Osteoblast (primary cell): ENCODE measurements around the gene MTA1. TPM values are rescaled to one million over a fixed set of nuclear protein-coding genes. Genes with fewer than 3 reads are reported as not detected.

ENCODE experiments used
- DNase-seq: peaks from one replicate; pipeline ENCODE4 v3.0.0; 2011; ENCODE audit warnings: low spot score, mixed read lengths; ENCODE audit not compliant: insufficient read length; ENCODE audit errors: missing footprints
- H2AFZ ChIP-seq: 2 replicates; pipeline ENCODE4 v1.6.0; 2011; ENCODE audit warnings: mild to moderate bottlenecking, low read length
- H3K27ac ChIP-seq: 2 replicates; pipeline ENCODE4 v1.5.1; 2011; ENCODE audit warnings: mild to moderate bottlenecking, low read depth, low read length, moderate library complexity
- H3K27me3 ChIP-seq: 2 replicates; pipeline ENCODE4 v1.6.0; 2012; ENCODE audit warnings: mild to moderate bottlenecking, control low read depth, inconsistent platforms, low read length, moderate library complexity; ENCODE audit not compliant: insufficient read depth
- H3K36me3 ChIP-seq: 2 replicates; pipeline ENCODE4 v1.5.1; 2011; ENCODE audit warnings: mild to moderate bottlenecking, low read length, control low read depth, moderate library complexity; ENCODE audit not compliant: insufficient read depth
- H3K4me1 ChIP-seq: 2 replicates; pipeline ENCODE4 v1.5.1; 2011; ENCODE audit warnings: mild to moderate bottlenecking, low read length, control low read depth, moderate library complexity; ENCODE audit not compliant: insufficient read depth
- H3K4me2 ChIP-seq: 2 replicates; pipeline ENCODE4 v1.6.0; 2011; ENCODE audit warnings: mild to moderate bottlenecking, low read length; ENCODE audit not compliant: insufficient read depth
- H3K4me3 ChIP-seq: fragments of 200-600 bp; sonication (generic); 3 replicates; pipeline ENCODE4 v1.5.1; 2012; ENCODE audit warnings: mild to moderate bottlenecking, low read length, inconsistent platforms; ENCODE audit not compliant: insufficient read depth
- H3K79me2 ChIP-seq: 2 replicates; pipeline ENCODE4 v1.6.0; 2012; ENCODE audit warnings: mild to moderate bottlenecking, low read length, control low read depth, inconsistent platforms; ENCODE audit not compliant: insufficient read depth
- H3K9me3 ChIP-seq: 2 replicates; pipeline ENCODE4 v1.5.1; 2011; ENCODE audit warnings: low read depth, low read length, control low read depth
- H4K20me1 ChIP-seq: 2 replicates; pipeline ENCODE4 v1.6.0; 2012; ENCODE audit warnings: mild to moderate bottlenecking, low read length, control low read depth; ENCODE audit not compliant: insufficient read depth
- total RNA-seq: library from RNA; depleted of rRNA; stranded (reverse); fragments of >200 nt; gene quantifications from 2 replicates; pipeline ENCODE4 v1.2.3, GENCODE V29; 2012
- TF ChIP-seq, protein P1 (sequence below): IDR thresholded peaks from 2 replicates; pipeline ENCODE4 v1.5.1; 2011; ENCODE audit warnings: mild to moderate bottlenecking, low read depth, low read length, moderate library complexity; ENCODE audit errors: extremely low read depth

MTA1 gene
- total RNA-seq, 1 donor: 60.4 TPM

DNA sequence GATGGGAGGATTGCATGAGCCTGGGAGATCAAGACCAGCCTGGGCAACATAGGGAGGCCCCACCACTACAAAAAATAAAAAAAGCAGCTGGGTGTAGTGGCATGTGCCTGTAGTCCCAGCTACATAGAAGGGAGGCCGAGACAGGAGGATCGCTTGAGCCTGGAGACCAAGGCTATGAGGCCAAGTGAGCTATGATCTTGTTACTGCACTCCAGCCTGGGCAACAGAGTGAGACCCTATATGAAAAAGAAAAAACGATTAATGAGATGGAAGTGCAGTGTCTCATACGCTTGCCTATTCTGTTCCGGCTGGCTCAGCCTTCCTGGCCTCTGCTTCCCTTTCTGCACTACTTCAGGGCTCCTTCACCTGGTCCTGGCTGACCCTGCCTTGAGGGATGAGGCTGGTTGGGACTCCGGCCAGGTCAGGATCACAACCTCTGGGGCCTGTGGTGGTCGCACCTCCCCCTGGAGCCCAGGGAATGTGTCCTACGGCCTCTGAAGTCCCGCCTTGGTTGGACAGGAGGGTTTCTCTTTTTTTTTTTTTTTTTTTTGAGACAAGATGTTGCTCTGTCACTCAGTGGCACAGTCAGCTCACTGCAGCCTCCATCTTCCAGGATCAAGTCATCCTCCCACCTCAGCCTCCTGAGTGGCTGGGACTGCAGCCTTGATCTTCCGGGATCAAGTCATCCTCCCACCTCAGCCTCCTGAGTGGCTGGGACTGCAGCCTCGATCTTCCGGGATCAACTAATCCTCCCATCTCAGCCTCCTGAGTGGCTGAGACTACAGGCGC, 82.1 kb downstream of the MTA1 start:
- H3K79me2 ChIP-seq: no peaks in the 10 kb centered on the region
- peak; percentile 39 for DNase-seq
- H2AFZ ChIP-seq: no peak overlapping the region

DNA sequence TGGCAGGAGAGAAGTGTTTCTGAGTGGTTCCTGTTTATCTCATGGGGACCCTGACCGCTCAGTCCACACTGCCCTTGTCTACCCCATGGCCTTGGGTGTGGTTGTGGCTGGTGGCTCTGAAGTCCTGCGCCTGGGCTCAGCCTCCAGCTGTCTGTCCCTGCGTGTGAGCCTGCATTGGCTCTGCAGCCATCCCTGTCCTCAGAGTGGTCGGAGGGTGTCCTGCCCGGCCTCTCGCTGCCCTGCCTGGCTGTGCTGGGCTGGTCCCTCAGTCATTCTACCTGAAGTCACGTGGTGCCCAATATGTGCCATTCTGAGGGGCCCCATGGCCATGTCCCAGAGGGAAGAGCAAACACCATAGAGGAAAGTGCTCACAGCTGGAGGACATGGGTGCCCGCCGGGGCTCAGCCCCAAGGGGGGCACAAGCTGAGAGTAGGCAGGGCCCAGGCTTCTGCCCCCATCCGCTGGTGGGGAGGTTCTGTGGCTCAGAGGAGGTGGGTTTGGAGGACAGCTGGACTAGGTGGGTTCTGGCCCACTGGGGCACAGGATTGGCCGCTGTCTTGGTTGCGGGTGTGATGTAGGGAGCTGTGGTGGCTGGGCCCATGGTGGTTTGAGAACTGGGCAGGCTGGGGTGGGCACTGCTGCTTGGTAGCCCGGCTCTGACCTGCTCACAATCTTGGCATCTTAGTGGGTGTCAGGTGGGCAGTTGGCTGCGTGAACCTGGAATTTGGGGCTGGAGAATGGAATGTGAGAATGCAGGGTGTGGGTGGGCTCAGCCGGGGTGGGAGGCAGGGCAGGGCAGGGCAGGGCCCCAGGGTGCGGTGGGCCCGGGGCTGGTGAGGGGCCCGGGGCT, 83.0 kb downstream of the MTA1 start:
- DNase-seq: peak; percentile 62
- H3K4me1 ChIP-seq: no peaks in the 10 kb centered on the region
- H3K79me2 ChIP-seq: no peaks in the 10 kb centered on the region
- H3K4me2 ChIP-seq: no peak overlapping the region
- no peaks in the 10 kb centered on the region for H3K36me3 ChIP-seq
- H3K27me3 ChIP-seq: no peaks in the 10 kb centered on the region
- no peaks in the 10 kb centered on the region for H4K20me1 ChIP-seq
- H3K4me3 ChIP-seq: no peak overlapping the region
- H3K9me3 ChIP-seq: no peaks in the 10 kb centered on the region
- H2AFZ ChIP-seq: no peak overlapping the region
- TF ChIP-seq, protein P1, sequence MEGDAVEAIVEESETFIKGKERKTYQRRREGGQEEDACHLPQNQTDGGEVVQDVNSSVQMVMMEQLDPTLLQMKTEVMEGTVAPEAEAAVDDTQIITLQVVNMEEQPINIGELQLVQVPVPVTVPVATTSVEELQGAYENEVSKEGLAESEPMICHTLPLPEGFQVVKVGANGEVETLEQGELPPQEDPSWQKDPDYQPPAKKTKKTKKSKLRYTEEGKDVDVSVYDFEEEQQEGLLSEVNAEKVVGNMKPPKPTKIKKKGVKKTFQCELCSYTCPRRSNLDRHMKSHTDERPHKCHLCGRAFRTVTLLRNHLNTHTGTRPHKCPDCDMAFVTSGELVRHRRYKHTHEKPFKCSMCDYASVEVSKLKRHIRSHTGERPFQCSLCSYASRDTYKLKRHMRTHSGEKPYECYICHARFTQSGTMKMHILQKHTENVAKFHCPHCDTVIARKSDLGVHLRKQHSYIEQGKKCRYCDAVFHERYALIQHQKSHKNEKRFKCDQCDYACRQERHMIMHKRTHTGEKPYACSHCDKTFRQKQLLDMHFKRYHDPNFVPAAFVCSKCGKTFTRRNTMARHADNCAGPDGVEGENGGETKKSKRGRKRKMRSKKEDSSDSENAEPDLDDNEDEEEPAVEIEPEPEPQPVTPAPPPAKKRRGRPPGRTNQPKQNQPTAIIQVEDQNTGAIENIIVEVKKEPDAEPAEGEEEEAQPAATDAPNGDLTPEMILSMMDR: no peak
- no peak overlapping the region for H3K27ac ChIP-seq

More for the DNA sequence above, 82.1 kb downstream of the MTA1 start:
- H3K4me2 ChIP-seq: no peak overlapping the region
- no peaks in the 10 kb centered on the region for H3K27me3 ChIP-seq
- no peaks in the 10 kb centered on the region for H3K36me3 ChIP-seq
- H3K4me3 ChIP-seq: no peak overlapping the region
- no peaks in the 10 kb centered on the region for H4K20me1 ChIP-seq
- H3K9me3 ChIP-seq: no peaks in the 10 kb centered on the region
- TF ChIP-seq, protein P1: no peak
- H3K4me1 ChIP-seq: no peaks in the 10 kb centered on the region
- no peak overlapping the region for H3K27ac ChIP-seq

- no peaks in the 10 kb centered on the region for H3K79me2 ChIP-seq
- no peak overlapping the region for H2AFZ ChIP-seq
- no peak overlapping the region for H3K4me3 ChIP-seq
- no peak overlapping the region for H3K4me2 ChIP-seq
- H3K36me3 ChIP-seq: no peaks in the 10 kb centered on the region
- peaks cover 2% of the 10 kb centered on the region for H3K27me3 ChIP-seq
- H3K9me3 ChIP-seq: no peaks in the 10 kb centered on the region
- no peak overlapping the region for H3K27ac ChIP-seq
- DNase-seq: no peak
- TF ChIP-seq, protein P1: no peak
- H3K4me1 ChIP-seq: no peaks in the 10 kb centered on the region
- H4K20me1 ChIP-seq: no peaks in the 10 kb centered on the region
Measured at GRCh38 chr14:105503296-105503640, 83.6 kb downstream of the MTA1 start.
